ENCODE measurements around the gene ASIC5. TPM values are rescaled to one million over a fixed set of nuclear protein-coding genes. Genes with fewer than 3 reads are reported as not detected.

The ASIC5 gene
- total RNA-seq, 1 experiment from 2014 or later, result not detected

DNA sequence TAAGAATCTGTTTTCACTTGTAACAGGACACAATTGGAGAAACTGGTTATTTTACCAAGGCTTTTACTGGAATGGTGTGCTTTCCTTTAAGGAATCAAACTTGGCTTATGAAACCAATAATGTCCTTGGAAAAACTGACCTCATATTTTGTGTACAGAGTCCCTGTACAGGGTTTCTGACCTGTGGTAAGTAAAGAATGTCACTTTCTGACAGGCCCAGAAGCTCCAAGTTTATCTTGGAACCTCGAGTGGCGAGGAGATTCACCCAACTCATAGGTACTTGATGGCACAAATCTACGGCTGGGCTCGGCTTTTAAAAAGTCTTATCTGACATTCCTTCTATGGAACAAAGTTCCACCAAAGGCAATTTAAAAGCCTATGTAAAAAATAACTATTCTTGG, 17.0 kb downstream of the ASIC5 start:
- Histone ChIP-seq H2BK5ac (ENCODE audit: insufficient read length, low read length) (no peak overlapping the region), H4K20me1 (ENCODE audit: control insufficient read depth, insufficient read depth, insufficient read length) (no peaks in the 10 kb centered on the region), H3K4me1 (ENCODE audit: insufficient read depth, low read length) (no peaks in the 10 kb centered on the region), H4K8ac (replicated peaks; ENCODE audit: insufficient read length, low read depth, low read length) (no peak overlapping the region), H3K27me3 (ENCODE audit: insufficient read depth, low read length) (no peaks in the 10 kb centered on the region), H2AFZ (ENCODE audit: low read length) (no peak overlapping the region), H2BK12ac (ENCODE audit: insufficient read length, low read depth, low read length) (no peak overlapping the region), H3K23me2 (ENCODE audit: insufficient read length, low read depth, low read length, poor library complexity, severe bottlenecking) (no peaks in the 10 kb centered on the region), H2BK120ac (ENCODE audit: low read depth, low read length, poor library complexity, severe bottlenecking) (no peak overlapping the region), H3K4me2 (ENCODE audit: insufficient read depth, insufficient read length, low read length) (no peak overlapping the region), H3K79me1 (ENCODE audit: insufficient read depth, low read depth, low read length, poor library complexity, severe bottlenecking) (no peaks in the 10 kb centered on the region), H3K18ac (ENCODE audit: insufficient read length, low read depth, low read length) (no peak overlapping the region), H3T11ph (ENCODE audit: low read length) (no peak overlapping the region), H4K5ac (ENCODE audit: insufficient read length, low read depth, low read length) (no peak overlapping the region), H3K79me2 (ENCODE audit: insufficient read depth, low read length) (no peaks in the 10 kb centered on the region), H3K56ac (ENCODE audit: insufficient read length, low read depth, low read length) (no peak overlapping the region), H3K23ac (ENCODE audit: insufficient read length, low read depth, low read length) (no peak overlapping the region), H3K14ac (ENCODE audit: insufficient read depth, low read length) (no peak overlapping the region), H2BK15ac (ENCODE audit: low read depth, low read length) (no peak overlapping the region), H3K9me3 (ENCODE audit: control insufficient read depth, low read depth, low read length) (no peaks in the 10 kb centered on the region), H4K91ac (ENCODE audit: insufficient read length, low read depth, low read length) (no peak overlapping the region), H3K4ac (ENCODE audit: low read depth, low read length) (no peak overlapping the region), H3K27ac (ENCODE audit: insufficient read length, low read depth, low read length) (no peak overlapping the region), H3K9ac (ENCODE audit: extremely low read depth, insufficient read length, low read length) (no peak overlapping the region), H2BK20ac (ENCODE audit: low read depth, low read length, poor library complexity, severe bottlenecking) (no peak overlapping the region), H2AK5ac (ENCODE audit: insufficient read length, low read length) (no peak overlapping the region)
- DNase-seq, result no peak
- no peak overlapping the region for H3K4me3 Mint-ChIP-seq
- TF ChIP-seq, protein P1, sequence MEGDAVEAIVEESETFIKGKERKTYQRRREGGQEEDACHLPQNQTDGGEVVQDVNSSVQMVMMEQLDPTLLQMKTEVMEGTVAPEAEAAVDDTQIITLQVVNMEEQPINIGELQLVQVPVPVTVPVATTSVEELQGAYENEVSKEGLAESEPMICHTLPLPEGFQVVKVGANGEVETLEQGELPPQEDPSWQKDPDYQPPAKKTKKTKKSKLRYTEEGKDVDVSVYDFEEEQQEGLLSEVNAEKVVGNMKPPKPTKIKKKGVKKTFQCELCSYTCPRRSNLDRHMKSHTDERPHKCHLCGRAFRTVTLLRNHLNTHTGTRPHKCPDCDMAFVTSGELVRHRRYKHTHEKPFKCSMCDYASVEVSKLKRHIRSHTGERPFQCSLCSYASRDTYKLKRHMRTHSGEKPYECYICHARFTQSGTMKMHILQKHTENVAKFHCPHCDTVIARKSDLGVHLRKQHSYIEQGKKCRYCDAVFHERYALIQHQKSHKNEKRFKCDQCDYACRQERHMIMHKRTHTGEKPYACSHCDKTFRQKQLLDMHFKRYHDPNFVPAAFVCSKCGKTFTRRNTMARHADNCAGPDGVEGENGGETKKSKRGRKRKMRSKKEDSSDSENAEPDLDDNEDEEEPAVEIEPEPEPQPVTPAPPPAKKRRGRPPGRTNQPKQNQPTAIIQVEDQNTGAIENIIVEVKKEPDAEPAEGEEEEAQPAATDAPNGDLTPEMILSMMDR (conservative IDR thresholded peaks at IDR 0.05), result no peak
- no peaks in the 10 kb centered on the region for H3K27me3 Mint-ChIP-seq (ENCODE audit: low read depth)
- peaks cover 4 to 8% of the 10 kb centered on the region in 2 experiments for H3K4me1 Mint-ChIP-seq
- peaks cover 29 to 41% of the 10 kb centered on the region in 2 experiments for H3K9me3 Mint-ChIP-seq
- peaks cover 8 to 33% (median 27%) of the 10 kb centered on the region in 3 experiments for H3K36me3 Mint-ChIP-seq (ENCODE audit: insufficient read depth in 1 of 3, low read depth in 3 of 3)
- WGBS (ENCODE audit: extremely low coverage, insufficient read length, low lambda C conversion rate), result no CpG with 5 or more reads among the region's 4 CpGs
- H3K27ac Mint-ChIP-seq, result no peak overlapping the region
